Activated CD8-positive, alpha-beta memory T cell treated with anti-CD3 and anti-CD28 coated beads, Interleukin-2, amount 10 ng/mL, durations not matched to agents 7 days and 5 days (primary cell): ENCODE results near the gene SREBF2. TPM values are rescaled to one million over a fixed set of nuclear protein-coding genes. Genes with fewer than 3 reads are reported as not detected.
A peak's percentile ranks its signal among the peaks of the same experiment; 100 is the strongest.
"Not testable (repeated sequence)": the region's sequence is repeated elsewhere in the genome, so short reads cannot be mapped to it uniquely, and the experiment has no call there.

Experiments used
- ATAC-seq: fragments of 150-1000 bp; cut with Tn5 transposase; one replicate; pipeline ENCODE4 v1.10.0; 2021; ENCODE audit warnings: moderate library complexity
- CTCF ChIA-PET: fragments of 350-600 bp; sonication (Branson Sonifier 250); formaldehyde crosslinking; loops from one replicate; lab custom pipeline; 2021; ENCODE audit warnings: antibody characterized with exemption; lab: Charles Lee
- DNase-seq: peaks from one replicate; pipeline ENCODE4 v3.0.0-alpha.2; 2020
- H3K27ac Mint-ChIP-seq: one replicate; pipeline ENCODE4 v1.8.0; 2021; ENCODE audit warnings: mild to moderate bottlenecking, mixed read lengths
- H3K27me3 Mint-ChIP-seq: one replicate; pipeline ENCODE4 v1.8.0; 2021; ENCODE audit warnings: mixed read lengths
- H3K36me3 Mint-ChIP-seq: one replicate; pipeline ENCODE4 v1.8.0; 2021; ENCODE audit warnings: mild to moderate bottlenecking, mixed read lengths
- H3K4me1 Mint-ChIP-seq: one replicate; pipeline ENCODE4 v1.8.0; 2021; ENCODE audit warnings: mixed read lengths
- H3K4me3 Mint-ChIP-seq: one replicate; pipeline ENCODE4 v1.8.0; 2021; ENCODE audit warnings: mild to moderate bottlenecking, moderate library complexity, mixed read lengths
- H3K9me3 Mint-ChIP-seq: one replicate; pipeline ENCODE4 v1.8.0; 2022; ENCODE audit warnings: low read depth, mixed read lengths
- total RNA-seq, 2 experiments: library from RNA; stranded (reverse); gene quantifications; one replicate each; pipeline ENCODE4 v1.2.3, GENCODE V29; 2021

SREBF2 gene
- total RNA-seq, 2 experiments from 2014 or later, result 130 to 135 TPM

GRCh38 chr22:41825376-41825775, 7.5 kb upstream of the SREBF2 start:
- Mint-ChIP-seq H3K36me3 (peaks cover 11% of the 10 kb centered on the region), H3K9me3 (no peaks in the 10 kb centered on the region), H3K27me3 (no peaks in the 10 kb centered on the region), H3K4me1 (peaks cover 30% of the 10 kb centered on the region), H3K4me3 (no peak overlapping the region), H3K27ac (no peak overlapping the region)
- ATAC-seq (no peak), DNase-seq (no peak)
- CTCF ChIA-PET, result interaction anchor here (1.2 to 1.4 kb wide), 3 partner anchors 33 to 121 kb away, joined by 3 to 4 read pairs (median 3); partner anchors contain the start of gene CENPM

GRCh38 chr22:41826021-41826420, 6.9 kb upstream of the SREBF2 start:
- CTCF ChIA-PET, result interaction anchor here (1.2 to 1.4 kb wide), 3 partner anchors 33 to 121 kb away, joined by 3 to 4 read pairs (median 3); partner anchors contain the start of gene CENPM
- Mint-ChIP-seq H3K9me3 (no peaks in the 10 kb centered on the region), H3K27ac (no peak overlapping the region), H3K4me3 (no peak overlapping the region), H3K27me3 (no peaks in the 10 kb centered on the region), H3K36me3 (peaks cover 11% of the 10 kb centered on the region), H3K4me1 (peaks cover 27% of the 10 kb centered on the region)
- ATAC-seq, result no peak
- DNase-seq, result no peak

- Mint-ChIP-seq H3K4me1 (peaks cover 28% of the 10 kb centered on the region), H3K27ac (no peak overlapping the region), H3K27me3 (no peaks in the 10 kb centered on the region), H3K4me3 (no peak overlapping the region), H3K9me3 (no peaks in the 10 kb centered on the region), H3K36me3 (peaks cover 16% of the 10 kb centered on the region)
- CTCF ChIA-PET, result interaction anchor here (1.2 to 1.5 kb wide), 4 partner anchors 32 to 130 kb away, joined by 3 to 5 read pairs (median 4); partner anchors contain the start of gene CENPM
- ATAC-seq (no peak), DNase-seq (no peak)
Measured at GRCh38 chr22:41826430-41827383, 6.2 kb upstream of the SREBF2 start.

- Mint-ChIP-seq H3K27me3 (no peaks in the 10 kb centered on the region), H3K27ac (peak overlapping the region; percentile 58), H3K36me3 (peaks cover 18% of the 10 kb centered on the region), H3K4me3 (no peak overlapping the region), H3K4me1 (peaks cover 25% of the 10 kb centered on the region), H3K9me3 (no peaks in the 10 kb centered on the region)
- CTCF ChIA-PET, result interaction anchor here (1.5 kb wide), 1 partner anchor 130 kb away, joined by 5 read pairs; no protein-coding TSS in a partner anchor
- no peak for DNase-seq
- no peak for ATAC-seq
Measured at GRCh38 chr22:41827671-41828070, 5.2 kb upstream of the SREBF2 start.

GRCh38 chr22:41828516-41828915, 4.4 kb upstream of the SREBF2 start:
- H3K4me1 Mint-ChIP-seq, result peaks cover 22% of the 10 kb centered on the region
- no peaks in the 10 kb centered on the region for H3K9me3 Mint-ChIP-seq
- DNase-seq, result no peak
- CTCF ChIA-PET, result interaction anchor here (0.9 kb wide), 1 partner anchor 97 kb away, joined by 3 read pairs; no protein-coding TSS in a partner anchor
- no peak overlapping the region for H3K4me3 Mint-ChIP-seq
- ATAC-seq, result no peak
- H3K36me3 Mint-ChIP-seq, result peaks cover 16% of the 10 kb centered on the region
- H3K27me3 Mint-ChIP-seq, result no peaks in the 10 kb centered on the region
- peak overlapping the region; percentile 41 for H3K27ac Mint-ChIP-seq

- CTCF ChIA-PET, result interaction anchor here (1.0 to 6.4 kb wide), 2 partner anchors 111 to 133 kb away, joined by 3 to 37 read pairs; no protein-coding TSS in a partner anchor
Measured at GRCh38 chr22:41830174-41830573, 2.7 kb upstream of the SREBF2 start.

GRCh38 chr22:41831383-41831782, 1.5 kb upstream of the SREBF2 start:
- Mint-ChIP-seq H3K27ac (peak overlapping the region; percentile 99), H3K27me3 (no peaks in the 10 kb centered on the region), H3K36me3 (peaks cover 25% of the 10 kb centered on the region), H3K4me3 (no peak overlapping the region), H3K9me3 (no peaks in the 10 kb centered on the region), H3K4me1 (peaks cover 39% of the 10 kb centered on the region)
- no peak for DNase-seq
- CTCF ChIA-PET, result interaction anchor here (1.2 to 6.4 kb wide), 7 partner anchors 9 to 144 kb away, joined by 3 to 37 read pairs (median 13); partner anchors contain the start of gene CCDC134
- no peak for ATAC-seq

More at GRCh38 chr22:41830174-41830573, 2.7 kb upstream of the SREBF2 start:
- DNase-seq, result no peak
- ATAC-seq, result no peak
- peaks cover 17% of the 10 kb centered on the region for H3K36me3 Mint-ChIP-seq
- peaks cover 32% of the 10 kb centered on the region for H3K4me1 Mint-ChIP-seq
- no peaks in the 10 kb centered on the region for H3K27me3 Mint-ChIP-seq
- peak overlapping the region; percentile 17 for H3K27ac Mint-ChIP-seq
- no peaks in the 10 kb centered on the region for H3K9me3 Mint-ChIP-seq
- H3K4me3 Mint-ChIP-seq, result no peak overlapping the region

GRCh38 chr22:41831828-41832552, 915 bp upstream of the SREBF2 start:
- H3K4me1 Mint-ChIP-seq, result peaks cover 45% of the 10 kb centered on the region
- H3K9me3 Mint-ChIP-seq, result no peaks in the 10 kb centered on the region
- H3K27ac Mint-ChIP-seq, result peak overlapping the region; percentile 99
- H3K36me3 Mint-ChIP-seq, result peaks cover 31% of the 10 kb centered on the region
- H3K4me3 Mint-ChIP-seq, result peak overlapping the region; percentile 82
- H3K27me3 Mint-ChIP-seq, result no peaks in the 10 kb centered on the region
- DNase-seq (no peak), ATAC-seq (no peak)
- CTCF ChIA-PET, result interaction anchor here (0.9 to 6.4 kb wide), 16 partner anchors 9 to 145 kb away, joined by 3 to 37 read pairs (median 4); partner anchors contain the start of gene CCDC134

GRCh38 chr22:41833369-41834004, 582 bp downstream of the SREBF2 start:
- Mint-ChIP-seq H3K9me3 (no peaks in the 10 kb centered on the region), H3K4me3 (peak overlapping the region; percentile 82), H3K27ac (peak overlapping the region; percentile 76), H3K36me3 (peaks cover 36% of the 10 kb centered on the region), H3K4me1 (peaks cover 44% of the 10 kb centered on the region), H3K27me3 (no peaks in the 10 kb centered on the region)
- CTCF ChIA-PET, result interaction anchor here (0.9 to 6.4 kb wide), 11 partner anchors 8 to 166 kb away, joined by 4 to 37 read pairs (median 7); partner anchors contain the start of gene CCDC134
- peak; percentile 62 for DNase-seq
- ATAC-seq, result peak; percentile 14

- Mint-ChIP-seq H3K4me1 (peaks cover 51% of the 10 kb centered on the region), H3K27ac (peak overlapping the region; percentile 76), H3K36me3 (peaks cover 44% of the 10 kb centered on the region), H3K27me3 (no peaks in the 10 kb centered on the region), H3K9me3 (no peaks in the 10 kb centered on the region), H3K4me3 (peak overlapping the region; percentile 82)
- CTCF ChIA-PET, result interaction anchor here (1.7 to 6.4 kb wide), 6 partner anchors 13 to 167 kb away, joined by 4 to 37 read pairs (median 12); partner anchors contain the start of gene CCDC134
- ATAC-seq (no peak), DNase-seq (no peak)
Measured at GRCh38 chr22:41834005-41834944, 1.4 kb downstream of the SREBF2 start.

- ATAC-seq, H3K27me3 Mint-ChIP-seq, H3K4me3 Mint-ChIP-seq, H3K27ac Mint-ChIP-seq, DNase-seq, H3K9me3 Mint-ChIP-seq: not testable (repeated sequence)
- peaks cover 56% of the 10 kb centered on the region for H3K4me1 Mint-ChIP-seq
- CTCF ChIA-PET, result interaction anchor here (1.3 to 6.4 kb wide), 5 partner anchors 12 to 106 kb away, joined by 3 to 37 read pairs (median 4); no protein-coding TSS in a partner anchor
- H3K36me3 Mint-ChIP-seq, result peaks cover 50% of the 10 kb centered on the region
Measured at GRCh38 chr22:41835462-41835861, 2.6 kb downstream of the SREBF2 start.
